HL-60 (cell line): ENCODE results near the gene SV2C.

Experiments
- DNase-seq, 2 experiments: peaks; one replicate each; pipeline ENCODE4 v3.0.0-alpha.2; 2010 to 2020; ENCODE audit warnings: low read depth in 1 of 2, low spot score in 1 of 2
- H3K27ac ChIP-seq: fragments of 250-450 bp; sonication (Bioruptor Pico); replicated peaks from 2 replicates; pipeline ENCODE4 v1.5.1; 2020; ENCODE audit warnings: mild to moderate bottlenecking, moderate library complexity
- H3K27me3 ChIP-seq: fragments of 250-450 bp; sonication (Bioruptor Pico); 2 replicates; pipeline ENCODE4 v1.5.1; 2021; ENCODE audit warnings: mild to moderate bottlenecking, moderate library complexity; ENCODE audit not compliant: insufficient read depth, poor library complexity, severe bottlenecking
- H3K4me3 ChIP-seq: replicated peaks from 2 replicates; pipeline ENCODE4 v1.5.1; 2011; ENCODE audit warnings: mild to moderate bottlenecking, control low read depth, low read length; ENCODE audit not compliant: insufficient read depth
- GABPA ChIP-seq: IDR thresholded peaks from 2 replicates; pipeline ENCODE4 v1.6.1; 2012; ENCODE audit warnings: low read depth
- POLR2AphosphoS5 ChIP-seq: IDR thresholded peaks from 2 replicates; pipeline ENCODE4 v1.6.1; 2012; ENCODE audit warnings: low read depth
- SPI1 ChIP-seq: IDR thresholded peaks from 2 replicates; pipeline ENCODE4 v1.6.1; 2012; ENCODE audit warnings: low read depth, mild to moderate bottlenecking, borderline replicate concordance
- TF ChIP-seq, protein P1 (sequence below): IDR thresholded peaks from one replicate; pipeline ENCODE4 v1.5.1; 2011; ENCODE audit warnings: low read length, control low read depth, inconsistent platforms; ENCODE audit not compliant: insufficient read depth
- TF ChIP-seq, protein P2 (sequence below): IDR thresholded peaks from 2 replicates; pipeline ENCODE4 v1.6.1; 2012; ENCODE audit warnings: low read depth; ENCODE audit not compliant: insufficient replicate concordance

Gene SV2C

GRCh38 chr5:76166886-76167576 is 83.8 kb downstream of the SV2C start:
- Histone ChIP-seq H3K27ac (no peak overlapping the region), H3K4me3 (no peak overlapping the region), H3K27me3 (no peaks in the 10 kb centered on the region)
- no peak for TF ChIP-seq GABPA
- TF ChIP-seq, protein P1, sequence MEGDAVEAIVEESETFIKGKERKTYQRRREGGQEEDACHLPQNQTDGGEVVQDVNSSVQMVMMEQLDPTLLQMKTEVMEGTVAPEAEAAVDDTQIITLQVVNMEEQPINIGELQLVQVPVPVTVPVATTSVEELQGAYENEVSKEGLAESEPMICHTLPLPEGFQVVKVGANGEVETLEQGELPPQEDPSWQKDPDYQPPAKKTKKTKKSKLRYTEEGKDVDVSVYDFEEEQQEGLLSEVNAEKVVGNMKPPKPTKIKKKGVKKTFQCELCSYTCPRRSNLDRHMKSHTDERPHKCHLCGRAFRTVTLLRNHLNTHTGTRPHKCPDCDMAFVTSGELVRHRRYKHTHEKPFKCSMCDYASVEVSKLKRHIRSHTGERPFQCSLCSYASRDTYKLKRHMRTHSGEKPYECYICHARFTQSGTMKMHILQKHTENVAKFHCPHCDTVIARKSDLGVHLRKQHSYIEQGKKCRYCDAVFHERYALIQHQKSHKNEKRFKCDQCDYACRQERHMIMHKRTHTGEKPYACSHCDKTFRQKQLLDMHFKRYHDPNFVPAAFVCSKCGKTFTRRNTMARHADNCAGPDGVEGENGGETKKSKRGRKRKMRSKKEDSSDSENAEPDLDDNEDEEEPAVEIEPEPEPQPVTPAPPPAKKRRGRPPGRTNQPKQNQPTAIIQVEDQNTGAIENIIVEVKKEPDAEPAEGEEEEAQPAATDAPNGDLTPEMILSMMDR = no peak
- no peak for TF ChIP-seq SPI1
- TF ChIP-seq POLR2AphosphoS5 = no peak
- no peak for DNase-seq

DNA sequence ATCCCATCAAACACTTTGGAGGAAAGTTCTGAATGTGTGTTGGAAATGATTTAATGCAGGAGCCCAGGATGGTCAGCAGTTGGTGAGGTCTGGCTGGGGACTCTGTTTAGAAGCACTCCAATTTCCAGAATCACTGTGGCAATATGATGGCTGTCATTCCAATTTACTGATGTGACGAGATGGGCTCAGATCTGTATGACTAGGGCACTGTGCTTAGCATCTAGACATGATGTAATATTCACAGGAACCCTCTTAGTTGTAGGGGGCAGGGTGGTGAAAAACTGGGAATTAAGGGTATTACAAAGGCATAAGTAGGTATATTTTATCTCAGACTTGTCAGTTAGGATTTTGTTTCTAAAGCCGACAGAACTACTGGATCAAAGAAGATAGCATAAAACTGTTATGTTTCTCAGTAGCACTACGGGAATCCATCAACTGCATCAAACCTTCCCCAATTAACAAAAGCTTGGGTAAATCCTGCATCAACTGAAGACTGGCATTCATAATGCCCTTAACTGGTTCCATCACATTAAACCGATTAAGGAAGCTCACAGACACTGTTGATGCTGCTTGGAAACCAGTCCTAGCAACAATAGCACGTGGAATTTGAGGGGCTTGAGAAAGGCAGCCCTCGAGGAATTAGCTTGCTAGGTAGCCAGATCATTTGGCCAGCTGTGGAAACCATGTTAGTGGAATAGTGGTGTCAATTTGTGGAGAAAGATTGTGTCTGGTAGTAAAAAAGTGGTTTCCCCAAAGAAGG is 86.1 kb downstream of the SV2C start:
- TF ChIP-seq, protein P2, sequence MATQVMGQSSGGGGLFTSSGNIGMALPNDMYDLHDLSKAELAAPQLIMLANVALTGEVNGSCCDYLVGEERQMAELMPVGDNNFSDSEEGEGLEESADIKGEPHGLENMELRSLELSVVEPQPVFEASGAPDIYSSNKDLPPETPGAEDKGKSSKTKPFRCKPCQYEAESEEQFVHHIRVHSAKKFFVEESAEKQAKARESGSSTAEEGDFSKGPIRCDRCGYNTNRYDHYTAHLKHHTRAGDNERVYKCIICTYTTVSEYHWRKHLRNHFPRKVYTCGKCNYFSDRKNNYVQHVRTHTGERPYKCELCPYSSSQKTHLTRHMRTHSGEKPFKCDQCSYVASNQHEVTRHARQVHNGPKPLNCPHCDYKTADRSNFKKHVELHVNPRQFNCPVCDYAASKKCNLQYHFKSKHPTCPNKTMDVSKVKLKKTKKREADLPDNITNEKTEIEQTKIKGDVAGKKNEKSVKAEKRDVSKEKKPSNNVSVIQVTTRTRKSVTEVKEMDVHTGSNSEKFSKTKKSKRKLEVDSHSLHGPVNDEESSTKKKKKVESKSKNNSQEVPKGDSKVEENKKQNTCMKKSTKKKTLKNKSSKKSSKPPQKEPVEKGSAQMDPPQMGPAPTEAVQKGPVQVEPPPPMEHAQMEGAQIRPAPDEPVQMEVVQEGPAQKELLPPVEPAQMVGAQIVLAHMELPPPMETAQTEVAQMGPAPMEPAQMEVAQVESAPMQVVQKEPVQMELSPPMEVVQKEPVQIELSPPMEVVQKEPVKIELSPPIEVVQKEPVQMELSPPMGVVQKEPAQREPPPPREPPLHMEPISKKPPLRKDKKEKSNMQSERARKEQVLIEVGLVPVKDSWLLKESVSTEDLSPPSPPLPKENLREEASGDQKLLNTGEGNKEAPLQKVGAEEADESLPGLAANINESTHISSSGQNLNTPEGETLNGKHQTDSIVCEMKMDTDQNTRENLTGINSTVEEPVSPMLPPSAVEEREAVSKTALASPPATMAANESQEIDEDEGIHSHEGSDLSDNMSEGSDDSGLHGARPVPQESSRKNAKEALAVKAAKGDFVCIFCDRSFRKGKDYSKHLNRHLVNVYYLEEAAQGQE = no peak
- TF ChIP-seq GABPA (no peak), SPI1 (no peak), POLR2AphosphoS5 (no peak)
- TF ChIP-seq, protein P1 = no peak
- H3K27ac ChIP-seq = no peak overlapping the region
- DNase-seq = no peak
- no peaks in the 10 kb centered on the region for H3K27me3 ChIP-seq
- H3K4me3 ChIP-seq = no peak overlapping the region

- Histone ChIP-seq H3K4me3 (no peak overlapping the region), H3K27me3 (no peaks in the 10 kb centered on the region), H3K27ac (no peak overlapping the region)
- TF ChIP-seq, protein P1 = no peak
- TF ChIP-seq GABPA = no peak
- no peak for TF ChIP-seq SPI1
- no peak for TF ChIP-seq POLR2AphosphoS5
- TF ChIP-seq, protein P2 = no peak
- no peak for DNase-seq
Measured at GRCh38 chr5:76174101-76174500, 90.9 kb downstream of the SV2C start.
